Activated naive CD4-positive, alpha-beta T cell treated with anti-CD3 and anti-CD28 coated beads, Interleukin-2, amount 50 U/mL, for 24 hours (primary cell): ENCODE data around the gene ARHGAP10.

Experiments used
- H3K27ac Mint-ChIP-seq: one replicate; pipeline ENCODE4 v1.8.0; 2021; ENCODE audit warnings: mild to moderate bottlenecking, mixed read lengths
- H3K27me3 Mint-ChIP-seq: one replicate; pipeline ENCODE4 v1.8.0; 2021; ENCODE audit warnings: mixed read lengths
- H3K36me3 Mint-ChIP-seq: one replicate; pipeline ENCODE4 v1.8.0; 2021; ENCODE audit warnings: mixed read lengths
- H3K4me1 Mint-ChIP-seq: one replicate; pipeline ENCODE4 v1.8.0; 2021; ENCODE audit warnings: mixed read lengths
- H3K4me3 Mint-ChIP-seq: one replicate; pipeline ENCODE4 v1.8.0; 2021; ENCODE audit warnings: mild to moderate bottlenecking, mixed read lengths
- H3K9me3 Mint-ChIP-seq: one replicate; pipeline ENCODE4 v1.8.0; 2021; ENCODE audit warnings: mixed read lengths

The ARHGAP10 gene

GRCh38 chr4:147960971-147961370, 229.1 kb downstream of the ARHGAP10 start:
- peaks cover 2% of the 10 kb centered on the region for H3K36me3 Mint-ChIP-seq
- H3K27me3 Mint-ChIP-seq, result no peaks in the 10 kb centered on the region
- no peak overlapping the region for H3K27ac Mint-ChIP-seq
- H3K9me3 Mint-ChIP-seq, result no peaks in the 10 kb centered on the region
- H3K4me1 Mint-ChIP-seq, result no peaks in the 10 kb centered on the region
- no peak overlapping the region for H3K4me3 Mint-ChIP-seq

GRCh38 chr4:147963839-147964238, 232.0 kb downstream of the ARHGAP10 start:
- no peak overlapping the region for H3K27ac Mint-ChIP-seq
- no peak overlapping the region for H3K4me3 Mint-ChIP-seq
- H3K36me3 Mint-ChIP-seq, result peaks cover 7% of the 10 kb centered on the region
- no peaks in the 10 kb centered on the region for H3K4me1 Mint-ChIP-seq
- H3K9me3 Mint-ChIP-seq, result no peaks in the 10 kb centered on the region
- no peaks in the 10 kb centered on the region for H3K27me3 Mint-ChIP-seq

- no peaks in the 10 kb centered on the region for H3K4me1 Mint-ChIP-seq
- H3K9me3 Mint-ChIP-seq, result no peaks in the 10 kb centered on the region
- H3K36me3 Mint-ChIP-seq, result peaks cover 7% of the 10 kb centered on the region
- H3K27me3 Mint-ChIP-seq, result no peaks in the 10 kb centered on the region
- H3K27ac Mint-ChIP-seq, result no peak overlapping the region
- H3K4me3 Mint-ChIP-seq, result no peak overlapping the region
These were observed 232.5 kb downstream of the ARHGAP10 start for GRCh38 chr4:147964266-147964880.

- H3K4me3 Mint-ChIP-seq, result no peak overlapping the region
- no peaks in the 10 kb centered on the region for H3K4me1 Mint-ChIP-seq
- no peaks in the 10 kb centered on the region for H3K9me3 Mint-ChIP-seq
- H3K36me3 Mint-ChIP-seq, result peaks cover 7% of the 10 kb centered on the region
- H3K27ac Mint-ChIP-seq, result no peak overlapping the region
- H3K27me3 Mint-ChIP-seq, result no peaks in the 10 kb centered on the region
These were observed 233.2 kb downstream of the ARHGAP10 start for GRCh38 chr4:147965056-147965455.

- Mint-ChIP-seq H3K36me3 (peaks cover 7% of the 10 kb centered on the region), H3K4me1 (no peaks in the 10 kb centered on the region), H3K4me3 (no peak overlapping the region), H3K9me3 (no peaks in the 10 kb centered on the region), H3K27ac (no peak overlapping the region), H3K27me3 (no peaks in the 10 kb centered on the region)
These were observed 234.0 kb downstream of the ARHGAP10 start for GRCh38 chr4:147965873-147966272.

- peaks cover 9% of the 10 kb centered on the region for H3K36me3 Mint-ChIP-seq
- no peak overlapping the region for H3K4me3 Mint-ChIP-seq
- H3K27ac Mint-ChIP-seq, result no peak overlapping the region
- no peaks in the 10 kb centered on the region for H3K27me3 Mint-ChIP-seq
- no peaks in the 10 kb centered on the region for H3K9me3 Mint-ChIP-seq
- no peaks in the 10 kb centered on the region for H3K4me1 Mint-ChIP-seq
These were observed 236.8 kb downstream of the ARHGAP10 start for GRCh38 chr4:147968641-147969040.

- no peaks in the 10 kb centered on the region for H3K27me3 Mint-ChIP-seq
- H3K4me3 Mint-ChIP-seq, result no peak overlapping the region
- H3K9me3 Mint-ChIP-seq, result no peaks in the 10 kb centered on the region
- H3K4me1 Mint-ChIP-seq, result no peaks in the 10 kb centered on the region
- H3K27ac Mint-ChIP-seq, result no peak overlapping the region
- H3K36me3 Mint-ChIP-seq, result peaks cover 9% of the 10 kb centered on the region
These were observed 237.9 kb downstream of the ARHGAP10 start for GRCh38 chr4:147969573-147970385.

- H3K27ac Mint-ChIP-seq, result no peak overlapping the region
- no peaks in the 10 kb centered on the region for H3K4me1 Mint-ChIP-seq
- no peaks in the 10 kb centered on the region for H3K27me3 Mint-ChIP-seq
- no peaks in the 10 kb centered on the region for H3K9me3 Mint-ChIP-seq
- H3K4me3 Mint-ChIP-seq, result no peak overlapping the region
- H3K36me3 Mint-ChIP-seq, result peaks cover 9% of the 10 kb centered on the region
These were observed 239.2 kb downstream of the ARHGAP10 start for GRCh38 chr4:147971116-147971515.

- H3K4me3 Mint-ChIP-seq, result no peak overlapping the region
- no peaks in the 10 kb centered on the region for H3K4me1 Mint-ChIP-seq
- no peak overlapping the region for H3K27ac Mint-ChIP-seq
- H3K9me3 Mint-ChIP-seq, result no peaks in the 10 kb centered on the region
- H3K36me3 Mint-ChIP-seq, result peaks cover 6% of the 10 kb centered on the region
- H3K27me3 Mint-ChIP-seq, result no peaks in the 10 kb centered on the region
These were observed 243.4 kb downstream of the ARHGAP10 start for GRCh38 chr4:147975325-147975724.

- Mint-ChIP-seq H3K4me1 (peaks cover 5% of the 10 kb centered on the region), H3K27me3 (no peaks in the 10 kb centered on the region), H3K27ac (no peak overlapping the region), H3K9me3 (no peaks in the 10 kb centered on the region), H3K4me3 (no peak overlapping the region), H3K36me3 (peaks cover 4% of the 10 kb centered on the region)
These were observed 244.3 kb downstream of the ARHGAP10 start for GRCh38 chr4:147975933-147976928.

GRCh38 chr4:147980586-147980985, 248.7 kb downstream of the ARHGAP10 start:
- Mint-ChIP-seq H3K27me3 (peaks cover 2% of the 10 kb centered on the region), H3K36me3 (peaks cover 3% of the 10 kb centered on the region), H3K4me3 (no peak overlapping the region), H3K9me3 (no peaks in the 10 kb centered on the region), H3K27ac (no peak overlapping the region), H3K4me1 (peaks cover 5% of the 10 kb centered on the region)

GRCh38 chr4:147981305-147981704, 249.4 kb downstream of the ARHGAP10 start:
- peaks cover 2% of the 10 kb centered on the region for H3K27me3 Mint-ChIP-seq
- H3K36me3 Mint-ChIP-seq, result peaks cover 3% of the 10 kb centered on the region
- H3K4me1 Mint-ChIP-seq, result peaks cover 5% of the 10 kb centered on the region
- H3K27ac Mint-ChIP-seq, result no peak overlapping the region
- no peaks in the 10 kb centered on the region for H3K9me3 Mint-ChIP-seq
- H3K4me3 Mint-ChIP-seq, result no peak overlapping the region

GRCh38 chr4:147984065-147984777, 252.3 kb downstream of the ARHGAP10 start:
- no peak overlapping the region for H3K4me3 Mint-ChIP-seq
- peaks cover 2% of the 10 kb centered on the region for H3K36me3 Mint-ChIP-seq
- H3K27ac Mint-ChIP-seq, result no peak overlapping the region
- peaks cover 2% of the 10 kb centered on the region for H3K27me3 Mint-ChIP-seq
- no peaks in the 10 kb centered on the region for H3K9me3 Mint-ChIP-seq
- H3K4me1 Mint-ChIP-seq, result peaks cover 5% of the 10 kb centered on the region

GRCh38 chr4:147984778-147985138, 252.9 kb downstream of the ARHGAP10 start:
- Mint-ChIP-seq H3K4me3 (no peak overlapping the region), H3K27ac (no peak overlapping the region), H3K27me3 (peaks cover 2% of the 10 kb centered on the region), H3K36me3 (peaks cover 2% of the 10 kb centered on the region), H3K9me3 (no peaks in the 10 kb centered on the region), H3K4me1 (peaks cover 5% of the 10 kb centered on the region)

- Mint-ChIP-seq H3K4me3 (no peak overlapping the region), H3K36me3 (peaks cover 2% of the 10 kb centered on the region), H3K9me3 (no peaks in the 10 kb centered on the region), H3K4me1 (peaks cover 5% of the 10 kb centered on the region), H3K27me3 (peaks cover 2% of the 10 kb centered on the region), H3K27ac (no peak overlapping the region)
These were observed 253.5 kb downstream of the ARHGAP10 start for GRCh38 chr4:147985376-147985775.
